K562 (cell line): Measurements from ENCODE around the gene HPS5. TPM values are rescaled to one million over a fixed set of nuclear protein-coding genes. Genes with fewer than 3 reads are reported as not detected.

Experiments used
- ATAC-seq: fragments of 200-7000 bp; cut with Tn5 transposase; 3 replicates; pipeline ENCODE4 v1.9.1; 2020; ENCODE audit warnings: moderate library complexity
- BruUV-seq: library from RNA; stranded (reverse); fragments of 400-500 nt; replicated peaks from 2 replicates; lab custom pipeline; 2021; lab: Mats Ljungman, UMichigan
- CTCF ChIA-PET: fragments of 300-600 bp; formaldehyde crosslinking; extraction: SDS; loops from one replicate; lab custom pipeline; 2021; ENCODE audit warnings: low intra/inter-chr PET ratio; lab: Yijun Ruan, JAX
- POLR2A ChIA-PET: fragments of 300-600, 350-650 bp; sonication (Branson Sonifier 250); formaldehyde crosslinking; extraction: SDS; loops from one replicate; lab custom pipeline; 2021; ENCODE audit warnings: antibody characterized with exemption, inconsistent platforms; lab: Yijun Ruan, JAX
- DNase-seq, 4 experiments: peaks; one replicate each; pipeline versions ENCODE4 v3.0.0 to v3.0.0-alpha.2; 2011 to 2018; ENCODE audit warnings: low spot score in 3 of 4, mixed read lengths in 3 of 4; ENCODE audit errors: extremely low read depth in 1 of 4
- FAIRE-seq: peaks from 2 replicates; lab custom pipeline; 2011; peaks lifted over from hg19 to GRCh38; lab: Jason Lieb, UNC
- H2AFZ ChIP-seq: 2 replicates; pipeline ENCODE4 v1.6.0; 2011; ENCODE audit warnings: low read depth, low read length, control low read depth, inconsistent platforms
- H3K27ac ChIP-seq: fragments of 200-600 bp; 3 replicates; pipeline ENCODE4 v1.8.0; 2011; ENCODE audit warnings: low read depth, mild to moderate bottlenecking, control low read depth, inconsistent platforms, low read length, moderate library complexity, mixed read lengths; ENCODE audit errors: extremely low read depth
- H3K27me3 ChIP-seq, 2 experiments: fragments of 300-600 bp in 1 of 2; 2 replicates in 1 of 2; 3 replicates in 1 of 2; pipeline versions ENCODE4 v1.6.0 to v1.8.0; 2011; ENCODE audit warnings: inconsistent platforms in 2 of 2, low read length in 2 of 2, mild to moderate bottlenecking in 1 of 2, mixed read lengths in 1 of 2, moderate library complexity in 1 of 2; ENCODE audit not compliant: control insufficient read depth in 2 of 2, insufficient read depth in 2 of 2
- H3K36me3 ChIP-seq: fragments of 300-600 bp; 3 replicates; pipeline ENCODE4 v1.8.0; 2011; ENCODE audit warnings: mild to moderate bottlenecking, low read length, inconsistent platforms; ENCODE audit not compliant: control insufficient read depth, insufficient read depth
- H3K4me1 ChIP-seq, 2 experiments: fragments of 200-600 bp in 1 of 2; replicated peaks in 1 of 2; 2 replicates in 1 of 2; 3 replicates in 1 of 2; pipeline versions ENCODE4 v1.5.1 to v1.8.0; 2011; ENCODE audit warnings: inconsistent platforms in 2 of 2, low read length in 2 of 2, mild to moderate bottlenecking in 1 of 2, mixed read lengths in 1 of 2, moderate library complexity in 1 of 2; ENCODE audit not compliant: control insufficient read depth in 2 of 2, insufficient read depth in 2 of 2
- H3K4me2 ChIP-seq: 2 replicates; pipeline ENCODE4 v1.6.1; 2011; ENCODE audit warnings: low read length, control low read depth, inconsistent platforms, mixed read lengths; ENCODE audit not compliant: insufficient read depth
- H3K4me3 ChIP-seq: fragments of 200-600 bp; sonication (generic), shearing (Covaris generic); 2 replicates; pipeline ENCODE4 v1.5.1; 2016; ENCODE audit warnings: control low read depth, inconsistent platforms
- H3K79me2 ChIP-seq: fragments of 200-600 bp; 3 replicates; pipeline ENCODE4 v1.8.0; 2011; ENCODE audit warnings: low read length, inconsistent platforms; ENCODE audit not compliant: control insufficient read depth, insufficient read depth
- H3K9ac ChIP-seq, 2 experiments: 2 replicates each; pipeline versions ENCODE4 v1.6.0 to v1.6.1; 2011; ENCODE audit warnings: low read depth in 2 of 2, low read length in 2 of 2, control low read depth in 1 of 2, inconsistent platforms in 1 of 2, mild to moderate bottlenecking in 1 of 2, mixed read lengths in 1 of 2; ENCODE audit not compliant: insufficient read depth in 1 of 2
- H3K9me1 ChIP-seq: one replicate; pipeline ENCODE4 v1.6.0; 2011; ENCODE audit warnings: inconsistent platforms, mild to moderate bottlenecking, low read length, moderate library complexity; ENCODE audit not compliant: control insufficient read depth, insufficient read depth
- H3K9me3 ChIP-seq: replicated peaks from 2 replicates; pipeline ENCODE4 v1.5.1; 2011; ENCODE audit warnings: low read depth, low read length, inconsistent platforms; ENCODE audit not compliant: control insufficient read depth, insufficient read depth
- H4K20me1 ChIP-seq: replicated peaks from 2 replicates; pipeline ENCODE4 v1.6.1; 2011; ENCODE audit warnings: low read length, inconsistent platforms, mixed read lengths; ENCODE audit not compliant: control insufficient read depth, insufficient read depth
- E2F5 ChIP-seq: sonication (generic); formaldehyde crosslinking; IDR thresholded peaks from 2 replicates; pipeline ENCODE4 v1.8.0; 2022; ENCODE audit warnings: mild to moderate bottlenecking, missing genetic modification reagents
- EGR1 ChIP-seq: fragments of 450-650 bp; conservative IDR thresholded peaks from 2 replicates; pipeline ENCODE4 v1.6.1; 2017; ENCODE audit warnings: mild to moderate bottlenecking
- NBN ChIP-seq: fragments of 450-650 bp; IDR thresholded peaks from 2 replicates; pipeline ENCODE4 v1.6.1; 2016; ENCODE audit warnings: low read depth, mild to moderate bottlenecking
- NR4A1 ChIP-seq, 2 experiments: fragments of 250-450 bp in 1 of 2; fragments of 450-650 bp in 1 of 2; sonication (Bioruptor Pico) in 1 of 2; IDR thresholded peaks; 2 replicates each; pipeline versions ENCODE4 v1.4.0 to v1.6.1; 2016 to 2020; ENCODE audit warnings: mild to moderate bottlenecking in 2 of 2, missing compliant biosample characterization in 1 of 2, missing genetic modification characterization in 1 of 2, moderate library complexity in 1 of 2
- PRDM10 ChIP-seq: fragments of 450-650 bp; IDR thresholded peaks from 2 replicates; pipeline ENCODE4 v1.6.1; 2018; ENCODE audit not compliant: partially characterized antibody
- SMARCB1 ChIP-seq: IDR thresholded peaks from 2 replicates; pipeline ENCODE4 v1.6.1; 2011; ENCODE audit warnings: improper control_type of control experiment, low read depth; ENCODE audit not compliant: insufficient read length
- ZNF644 ChIP-seq: fragments of 200-800 bp; sonication (Bioruptor generic); IDR thresholded peaks from 2 replicates; pipeline ENCODE4 v1.6.1; 2016; ENCODE audit warnings: low read depth, missing genetic modification characterization, missing compliant biosample characterization
- WGBS: fragments of 100-300 bp; shearing (Covaris generic); methylation state at CpG from one replicate; pipeline ENCODE4 v1.1.6; 2016; ENCODE audit warnings: low coverage, mixed read lengths; ENCODE audit not compliant: insufficient coverage; ENCODE audit errors: missing lambda C conversion rate; 5-methylcytosine and 5-hydroxymethylcytosine counted together
- in situ Hi-C: fragments of 300-500 bp; cut with MboI; formaldehyde crosslinking; loops from 4 replicates; pipeline ENCODE4 v1.15.0; 2018; ENCODE audit warnings: inconsistent platforms, mixed read lengths
- intact Hi-C: fragments of 100-400 bp; cut with micrococcal nuclease; formaldehyde crosslinking; loops from 2 replicates; pipeline ENCODE4 v1.14.2; 2022
- polyA plus RNA-seq, 8 experiments: library from polyadenylated mRNA; depleted of rRNA in 4 of 8; stranded (reverse) in 5 of 8; unstranded in 3 of 8; fragments of >200 nt; fragmentation: Nextera tagmentation in 2 of 8; fragmentation: Illumina TruSeq in 1 of 8; extraction: Ambion mirVana in 2 of 8; extraction: Trizol in 1 of 8; gene quantifications; 2 replicates each; pipeline versions ENCODE4 v1.2.1 to v1.2.3, GENCODE V29; 2011 to 2014; ENCODE audit warnings: inconsistent platforms in 1 of 8, missing spikeins in 1 of 8
- total RNA-seq, 7 experiments: library from RNA; depleted of rRNA in 6 of 7; stranded (reverse); fragments of >200 nt in 6 of 7; fragmentation: Illumina TruSeq in 2 of 7; extraction: Trizol in 2 of 7; gene quantifications; 2 replicates each; pipeline versions ENCODE4 v1.2.1 to v1.2.3, GENCODE V29; 2011 to 2021; ENCODE audit warnings: low replicate concordance in 1 of 7

HPS5 gene
- total and polyA plus RNA-seq, 9 of the 15 experiments (the other 6 are each of a cell fraction or from before 2014, with no cell fraction given), result 12.2 to 28.1 (median 16.8) TPM

GRCh38 chr11:18320617-18321016 lies 1.3 kb downstream of the HPS5 start:
- H4K20me1 ChIP-seq, result no peaks in the 10 kb centered on the region
- POLR2A ChIA-PET, result interaction anchor here (0.8 to 1.9 kb wide), 6 partner anchors 8 to 203 kb away, joined by 3 to 12 read pairs (median 4); partner anchors contain the start of gene LDHA
- H3K9me1 ChIP-seq, result no peaks in the 10 kb centered on the region
- peak overlapping the region; percentile 59 for H3K4me3 ChIP-seq
- no peak for FAIRE-seq
- no peak overlapping the region for H2AFZ ChIP-seq
- no peak for DNase-seq
- intact Hi-C loops, result loop anchor here (1.0 to 5.0 kb wide), 2 partner anchors 76 to 207 kb away; partner anchors contain the start of gene TSG101
- ATAC-seq, result peak; percentile 1; the same call in 1 of the 3 replicates
- peak overlapping the region; percentile 96; the same call in 2 of the 3 replicates for H3K27ac ChIP-seq
- CTCF ChIA-PET, result no interaction called here
- H3K4me1 ChIP-seq, result peaks cover 0 to 25% of the 10 kb centered on the region in 2 experiments; a peak in 3 of 5 replicates
- in situ Hi-C loops, result no loop called here
- TF ChIP-seq E2F5 (CRISPR knock-in tag) (no peak), NBN (0 out of 2 replicates have a peak, but pooled peaks have one; percentile 12)
- no TSS peak for BruUV-seq
- peaks cover 90% of the 10 kb centered on the region for H3K79me2 ChIP-seq
- H3K9ac ChIP-seq, result peak overlapping the region in 1 of 2 experiments; percentile 91; a peak in 2 of 4 replicates
- H3K36me3 ChIP-seq, result peaks cover 27% of the 10 kb centered on the region
- H3K4me2 ChIP-seq, result peak overlapping the region; percentile 96
- no peaks in the 10 kb centered on the region; a peak in 1 of 5 replicates for H3K27me3 ChIP-seq
- H3K9me3 ChIP-seq, result no peaks in the 10 kb centered on the region

DNA sequence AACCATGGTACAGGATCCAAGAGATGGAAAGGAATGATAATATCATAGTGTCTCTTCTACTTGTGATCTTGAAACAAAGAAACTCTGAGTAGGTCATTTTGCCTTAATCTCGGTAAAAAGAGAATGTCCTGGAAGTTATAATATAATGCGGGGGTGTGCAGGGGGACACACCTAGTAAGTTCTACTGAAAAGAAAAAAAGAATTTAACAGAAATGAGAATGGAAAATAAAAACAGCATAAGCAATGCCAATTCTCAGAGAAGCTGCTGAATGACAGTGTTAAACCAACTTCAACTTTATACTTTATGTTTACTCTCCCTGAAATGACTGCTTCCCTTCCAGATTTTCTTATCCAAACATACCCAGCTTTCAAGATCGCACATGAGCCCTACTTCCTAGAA lies 2.0 kb downstream of the HPS5 start:
- intact Hi-C loops (loop anchor here (5.0 kb wide), 1 partner anchor 207 kb away; the partner anchor contains the start of gene TSG101), in situ Hi-C loops (no loop called here)
- no TSS peak for BruUV-seq
- Histone ChIP-seq H3K79me2 (peaks cover 89% of the 10 kb centered on the region), H3K9ac (peak overlapping the region in 1 of 2 experiments; percentile 91; a peak in 2 of 4 replicates), H4K20me1 (no peaks in the 10 kb centered on the region), H2AFZ (no peak overlapping the region), H3K9me1 (no peaks in the 10 kb centered on the region), H3K27ac (peak overlapping the region; percentile 96), H3K4me1 (peaks cover 4 to 28% of the 10 kb centered on the region in 2 experiments; a peak in 4 of 5 replicates), H3K9me3 (no peaks in the 10 kb centered on the region), H3K4me3 (peak overlapping the region; percentile 59), H3K36me3 (peaks cover 21% of the 10 kb centered on the region), H3K4me2 (peak overlapping the region; percentile 96), H3K27me3 (no peaks in the 10 kb centered on the region)
- TF ChIP-seq PRDM10 (peak; percentile 88), ZNF644 (tag) (peak; percentile 37; the same call in 1 of the 2 replicates), EGR1 (peak; percentile 63), NR4A1 (CRISPR knock-in tag; IDR thresholded peaks at IDR 0.05) (no peak), NR4A1 (tag; IDR thresholded peaks at IDR 0.05) (no peak), SMARCB1 (peak; percentile 47)
- ChIA-PET CTCF (no interaction called here), POLR2A (interaction anchor here (1.1 kb wide), 1 partner anchor 11 kb away, joined by 5 read pairs; no protein-coding TSS in a partner anchor)
- DNase-seq (no peak), ATAC-seq (no peak), FAIRE-seq (no peak)
- WGBS, result 3% methylated on average over 3 of the region's 3 CpGs
